Endodermal cell (in vitro differentiated cells): ENCODE data around the gene MTNR1B. TPM values are rescaled to one million over a fixed set of nuclear protein-coding genes. Genes with fewer than 3 reads are reported as not detected.
A peak's percentile ranks its signal among the peaks of the same experiment; 100 is the strongest.

Source experiments
- DNase-seq: peaks from one replicate; pipeline ENCODE4 v3.0.0-alpha.2; 2017
- H3K27ac ChIP-seq: 2 replicates; pipeline ENCODE4 v1.5.1; 2013; ENCODE audit warnings: mild to moderate bottlenecking, low read depth, low read length, moderate library complexity
- H3K27me3 ChIP-seq: 2 replicates; pipeline ENCODE4 v1.6.1; 2013; ENCODE audit warnings: mild to moderate bottlenecking, low read length, moderate library complexity; ENCODE audit not compliant: insufficient read depth, control insufficient read depth, poor library complexity, severe bottlenecking
- H3K36me3 ChIP-seq: 2 replicates; pipeline ENCODE4 v1.7.0; 2013; ENCODE audit warnings: mild to moderate bottlenecking, low read length, moderate library complexity; ENCODE audit not compliant: control insufficient read depth, insufficient read depth
- H3K4me1 ChIP-seq: one replicate; pipeline ENCODE4 v1.7.0; 2013; ENCODE audit warnings: low read length; ENCODE audit not compliant: control insufficient read depth, insufficient read depth
- H3K4me3 ChIP-seq: 2 replicates; pipeline ENCODE4 v1.5.1; 2013; ENCODE audit warnings: mild to moderate bottlenecking, low read length, moderate library complexity
- H3K9ac ChIP-seq: 2 replicates; pipeline ENCODE4 v1.6.1; 2013; ENCODE audit warnings: mild to moderate bottlenecking, low read length, moderate library complexity; ENCODE audit not compliant: poor library complexity, severe bottlenecking; ENCODE audit errors: extremely low read depth
- H3K9me3 ChIP-seq: 2 replicates; pipeline ENCODE4 v1.6.1; 2013; ENCODE audit warnings: mild to moderate bottlenecking, low read length, moderate library complexity; ENCODE audit not compliant: control insufficient read depth
- H3K27ac Mint-ChIP-seq: 2 replicates; pipeline ENCODE4 v1.8.0; 2020; ENCODE audit warnings: mixed read lengths
- H3K27me3 Mint-ChIP-seq: 2 replicates; pipeline ENCODE4 v1.8.0; 2021; ENCODE audit warnings: mild to moderate bottlenecking, mixed read lengths; ENCODE audit not compliant: insufficient read depth
- H3K36me3 Mint-ChIP-seq: 2 replicates; pipeline ENCODE4 v1.8.0; 2020; ENCODE audit warnings: low read depth, mixed read lengths
- H3K4me1 Mint-ChIP-seq: 2 replicates; pipeline ENCODE4 v1.8.0; 2020; ENCODE audit warnings: mixed read lengths
- H3K4me3 Mint-ChIP-seq: 2 replicates; pipeline ENCODE4 v1.8.0; 2020; ENCODE audit warnings: mild to moderate bottlenecking, moderate library complexity, mixed read lengths
- H3K9me3 Mint-ChIP-seq: 2 replicates; pipeline ENCODE4 v1.8.0; 2020; ENCODE audit warnings: mild to moderate bottlenecking, mixed read lengths
- CTCF ChIP-seq: fragments of 200-600 bp; sonication (generic); conservative IDR thresholded peaks from 2 replicates; pipeline ENCODE4 v1.5.0; 2021; ENCODE audit warnings: antibody characterized with exemption, mild to moderate bottlenecking
- WGBS, 2 experiments: methylation state at CpG; one replicate each; pipeline versions ENCODE4 v1.1.5 to v1.1.7; 2013; ENCODE audit warnings: missing lambda C conversion rate in 2 of 2, mixed read lengths in 1 of 2; ENCODE audit not compliant: insufficient coverage in 1 of 2, insufficient read length in 1 of 2; 5-methylcytosine and 5-hydroxymethylcytosine counted together
- total RNA-seq, 2 donors: library from RNA; stranded (reverse); fragmentation: NEBNext Ultra II Directional in 1 of 2; extraction: Animal tissue kit (Norgen Biotek cat#: 25700) in 1 of 2; gene quantifications; 2 replicates in 1 of 2; 3 replicates in 1 of 2; pipeline ENCODE4 v1.2.1, GENCODE V29; 2021

MTNR1B gene
- total RNA-seq, 2 donors from 2014 or later = 0.53 TPM; not detected in 1

- peaks cover 32% of the 10 kb centered on the region for H3K9me3 ChIP-seq
- 89 to 96% methylated on average over 3 of the region's 3 CpGs for WGBS, 2 experiments
- no peak for TF ChIP-seq CTCF
- H3K9ac ChIP-seq = no peak overlapping the region
- H3K27ac ChIP-seq = no peak overlapping the region
- H3K36me3 ChIP-seq = no peaks in the 10 kb centered on the region
- H3K4me1 ChIP-seq = no peaks in the 10 kb centered on the region
- no peak overlapping the region for H3K4me3 ChIP-seq
- Mint-ChIP-seq H3K27me3 (peaks cover 18% of the 10 kb centered on the region), H3K36me3 (peaks cover 4% of the 10 kb centered on the region), H3K9me3 (peaks cover 38% of the 10 kb centered on the region), H3K4me3 (no peak overlapping the region), H3K27ac (no peak overlapping the region), H3K4me1 (peaks cover 13% of the 10 kb centered on the region)
- no peak for DNase-seq
- H3K27me3 ChIP-seq = no peaks in the 10 kb centered on the region
Observed at GRCh38 chr11:92929246-92929645, 40.2 kb upstream of the MTNR1B start.

- no peaks in the 10 kb centered on the region for H3K36me3 ChIP-seq
- H3K36me3 Mint-ChIP-seq = peaks cover 4% of the 10 kb centered on the region
- no peak overlapping the region for H3K27ac Mint-ChIP-seq
- H3K9ac ChIP-seq = no peak overlapping the region
- H3K27me3 ChIP-seq = no peaks in the 10 kb centered on the region
- H3K9me3 Mint-ChIP-seq = peaks cover 36% of the 10 kb centered on the region
- H3K4me1 Mint-ChIP-seq = peaks cover 13% of the 10 kb centered on the region
- WGBS, 2 experiments = 93 to 96% methylated on average over 10 to 11 of the region's 11 CpGs
- no peaks in the 10 kb centered on the region for H3K4me1 ChIP-seq
- H3K27ac ChIP-seq = no peak overlapping the region
- peaks cover 21% of the 10 kb centered on the region for H3K27me3 Mint-ChIP-seq
- H3K4me3 ChIP-seq = no peak overlapping the region
- no peak for DNase-seq
- no peak overlapping the region for H3K4me3 Mint-ChIP-seq
- no peak for TF ChIP-seq CTCF
- peaks cover 28% of the 10 kb centered on the region for H3K9me3 ChIP-seq
Observed at GRCh38 chr11:92929653-92930052, 39.8 kb upstream of the MTNR1B start.

GRCh38 chr11:92931746-92932422, 37.6 kb upstream of the MTNR1B start:
- no peak overlapping the region for H3K27ac ChIP-seq
- DNase-seq = peak; percentile 63
- peaks cover 14% of the 10 kb centered on the region for H3K9me3 Mint-ChIP-seq
- no peak overlapping the region for H3K4me3 Mint-ChIP-seq
- H3K9ac ChIP-seq = no peak overlapping the region
- H3K9me3 ChIP-seq = peaks cover 5% of the 10 kb centered on the region
- peak overlapping the region; percentile 42 for H3K27ac Mint-ChIP-seq
- H3K4me3 ChIP-seq = no peak overlapping the region
- H3K4me1 Mint-ChIP-seq = peaks cover 13% of the 10 kb centered on the region
- peaks cover 33% of the 10 kb centered on the region for H3K27me3 Mint-ChIP-seq
- no peak for TF ChIP-seq CTCF
- 19 to 48% methylated on average over 2 to 3 of the region's 3 CpGs for WGBS, 2 experiments
- H3K36me3 ChIP-seq = no peaks in the 10 kb centered on the region
- no peaks in the 10 kb centered on the region for H3K36me3 Mint-ChIP-seq
- no peaks in the 10 kb centered on the region for H3K4me1 ChIP-seq
- H3K27me3 ChIP-seq = no peaks in the 10 kb centered on the region
